GM13976 (cell line): Measurements from ENCODE around the gene CARD10.

Experiments
- DNase-seq: peaks from one replicate; pipeline ENCODE4 v3.0.0; 2012; ENCODE audit warnings: low spot score
- in situ Hi-C: fragments of 300-500 bp; cut with MboI; formaldehyde crosslinking; loops from one replicate; pipeline ENCODE4 v1.12.0; 2022; ENCODE audit warnings: low sequenced_read_pairs, mixed read lengths, inconsistent platforms; ENCODE audit not compliant: unreplicated experiment
- TF ChIP-seq, protein P1 (sequence below): IDR thresholded peaks from 2 replicates; pipeline ENCODE4 v1.5.1; 2012; ENCODE audit warnings: borderline replicate concordance, mild to moderate bottlenecking; ENCODE audit not compliant: insufficient read depth; ENCODE audit errors: extremely low read depth, missing control alignments, control extremely low read depth

The CARD10 gene, protein sequence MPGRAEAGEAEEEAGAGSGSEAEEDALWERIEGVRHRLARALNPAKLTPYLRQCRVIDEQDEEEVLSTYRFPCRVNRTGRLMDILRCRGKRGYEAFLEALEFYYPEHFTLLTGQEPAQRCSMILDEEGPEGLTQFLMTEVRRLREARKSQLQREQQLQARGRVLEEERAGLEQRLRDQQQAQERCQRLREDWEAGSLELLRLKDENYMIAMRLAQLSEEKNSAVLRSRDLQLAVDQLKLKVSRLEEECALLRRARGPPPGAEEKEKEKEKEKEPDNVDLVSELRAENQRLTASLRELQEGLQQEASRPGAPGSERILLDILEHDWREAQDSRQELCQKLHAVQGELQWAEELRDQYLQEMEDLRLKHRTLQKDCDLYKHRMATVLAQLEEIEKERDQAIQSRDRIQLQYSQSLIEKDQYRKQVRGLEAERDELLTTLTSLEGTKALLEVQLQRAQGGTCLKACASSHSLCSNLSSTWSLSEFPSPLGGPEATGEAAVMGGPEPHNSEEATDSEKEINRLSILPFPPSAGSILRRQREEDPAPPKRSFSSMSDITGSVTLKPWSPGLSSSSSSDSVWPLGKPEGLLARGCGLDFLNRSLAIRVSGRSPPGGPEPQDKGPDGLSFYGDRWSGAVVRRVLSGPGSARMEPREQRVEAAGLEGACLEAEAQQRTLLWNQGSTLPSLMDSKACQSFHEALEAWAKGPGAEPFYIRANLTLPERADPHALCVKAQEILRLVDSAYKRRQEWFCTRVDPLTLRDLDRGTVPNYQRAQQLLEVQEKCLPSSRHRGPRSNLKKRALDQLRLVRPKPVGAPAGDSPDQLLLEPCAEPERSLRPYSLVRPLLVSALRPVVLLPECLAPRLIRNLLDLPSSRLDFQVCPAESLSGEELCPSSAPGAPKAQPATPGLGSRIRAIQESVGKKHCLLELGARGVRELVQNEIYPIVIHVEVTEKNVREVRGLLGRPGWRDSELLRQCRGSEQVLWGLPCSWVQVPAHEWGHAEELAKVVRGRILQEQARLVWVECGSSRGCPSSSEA

DNA sequence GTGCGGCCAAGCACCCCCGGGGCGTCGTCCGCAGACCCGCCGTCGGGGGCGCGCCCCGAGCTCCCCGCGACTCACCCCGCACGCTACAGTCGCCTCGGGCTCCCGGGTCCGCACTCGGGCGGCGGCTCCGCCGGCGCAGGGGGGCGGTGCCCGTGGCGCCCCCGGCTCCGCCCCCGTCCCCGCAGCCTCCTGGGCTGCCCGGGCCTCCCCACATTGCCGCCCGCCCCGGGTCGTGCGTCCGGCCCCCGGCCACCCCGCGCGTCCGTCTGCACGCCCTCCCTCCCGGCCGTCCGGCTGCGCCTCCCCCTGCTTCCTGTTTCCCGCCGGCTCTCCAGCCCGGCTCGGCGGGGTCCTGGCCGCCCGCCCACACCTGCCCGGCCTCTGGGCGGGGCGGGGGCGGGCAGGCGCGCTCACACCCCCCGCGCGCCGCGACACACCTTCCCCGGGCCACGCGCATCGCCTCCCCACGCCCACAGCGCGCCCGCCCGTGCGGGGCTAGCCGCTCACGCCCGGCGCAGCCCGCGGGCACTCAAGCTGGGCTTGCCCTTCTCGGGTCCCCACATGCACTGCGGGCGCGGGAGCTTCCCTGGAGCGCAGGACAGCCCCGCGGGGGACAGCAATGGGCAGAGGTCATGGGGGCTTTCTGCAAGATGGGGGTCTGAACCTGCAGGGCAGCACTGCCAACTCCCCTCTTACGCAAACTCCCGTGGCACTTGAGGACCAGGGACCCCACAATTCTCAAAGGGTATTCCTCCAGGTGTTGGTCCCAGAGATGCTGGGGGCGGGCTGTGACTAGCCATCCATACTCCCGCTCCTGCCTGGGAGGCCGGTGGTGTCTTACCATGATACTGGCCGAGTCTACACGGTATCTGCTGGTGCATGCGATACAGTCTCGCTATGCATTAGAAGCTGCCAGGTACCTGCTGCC, at the start of gene CARD10:
Gene CARD10, minus strand, starts transcription at position 148 of the 928 bp plus-strand sequence. CDS start 215 bp downstream, outside the sequence.
- no peak for DNase-seq
- TF ChIP-seq, protein P1, sequence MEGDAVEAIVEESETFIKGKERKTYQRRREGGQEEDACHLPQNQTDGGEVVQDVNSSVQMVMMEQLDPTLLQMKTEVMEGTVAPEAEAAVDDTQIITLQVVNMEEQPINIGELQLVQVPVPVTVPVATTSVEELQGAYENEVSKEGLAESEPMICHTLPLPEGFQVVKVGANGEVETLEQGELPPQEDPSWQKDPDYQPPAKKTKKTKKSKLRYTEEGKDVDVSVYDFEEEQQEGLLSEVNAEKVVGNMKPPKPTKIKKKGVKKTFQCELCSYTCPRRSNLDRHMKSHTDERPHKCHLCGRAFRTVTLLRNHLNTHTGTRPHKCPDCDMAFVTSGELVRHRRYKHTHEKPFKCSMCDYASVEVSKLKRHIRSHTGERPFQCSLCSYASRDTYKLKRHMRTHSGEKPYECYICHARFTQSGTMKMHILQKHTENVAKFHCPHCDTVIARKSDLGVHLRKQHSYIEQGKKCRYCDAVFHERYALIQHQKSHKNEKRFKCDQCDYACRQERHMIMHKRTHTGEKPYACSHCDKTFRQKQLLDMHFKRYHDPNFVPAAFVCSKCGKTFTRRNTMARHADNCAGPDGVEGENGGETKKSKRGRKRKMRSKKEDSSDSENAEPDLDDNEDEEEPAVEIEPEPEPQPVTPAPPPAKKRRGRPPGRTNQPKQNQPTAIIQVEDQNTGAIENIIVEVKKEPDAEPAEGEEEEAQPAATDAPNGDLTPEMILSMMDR, result no peak
- in situ Hi-C loops, result no loop called here

DNA sequence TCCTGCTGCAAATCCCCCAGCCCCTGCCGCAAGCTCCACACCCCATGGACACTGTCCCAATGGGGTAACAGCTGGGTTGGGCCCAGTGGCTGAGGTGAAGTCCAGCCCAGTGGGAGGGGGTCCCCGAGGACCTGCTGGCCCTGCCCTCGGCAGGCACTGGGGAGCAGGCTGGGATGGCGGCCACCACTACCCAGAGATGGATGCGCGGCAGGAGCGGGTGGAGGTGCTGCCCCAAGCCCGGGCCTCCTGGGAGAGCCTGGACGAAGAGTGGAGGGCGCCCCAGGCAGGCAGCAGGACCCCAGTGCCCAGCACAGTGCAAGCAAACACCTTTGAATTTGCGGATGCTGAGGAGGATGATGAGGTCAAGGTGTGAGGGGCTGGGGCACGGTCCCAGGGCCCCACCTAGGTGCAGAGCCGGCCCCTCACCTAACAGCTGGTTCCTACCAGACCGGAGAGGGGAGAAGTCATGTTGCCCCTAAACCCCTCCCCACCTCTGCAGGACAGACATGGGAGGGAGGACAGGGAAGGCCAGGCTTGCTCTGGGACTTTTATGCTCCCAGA, 49.3 kb upstream of the CARD10 start:
- TF ChIP-seq, protein P1, result no peak
- in situ Hi-C loops, result no loop called here
- DNase-seq, result no peak

DNA sequence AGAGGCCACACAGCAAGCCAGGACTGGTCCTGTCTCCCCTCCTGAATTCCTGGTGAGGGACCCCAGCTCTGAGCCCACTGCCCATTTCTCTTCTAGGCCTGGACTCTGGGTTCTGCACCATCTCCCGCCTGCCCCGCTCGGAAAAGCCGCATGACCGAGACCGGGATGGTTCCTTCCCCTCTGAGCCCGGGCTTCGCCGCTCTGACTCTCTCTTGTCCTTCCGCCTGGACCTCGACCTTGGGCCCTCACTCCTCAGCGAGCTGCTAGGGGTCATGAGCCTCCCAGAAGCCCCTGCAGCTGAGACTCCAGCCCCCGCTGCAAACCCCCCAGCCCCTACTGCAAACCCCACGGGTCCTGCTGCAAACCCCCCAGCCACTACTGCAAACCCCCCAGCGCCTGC, 48.8 kb upstream of the CARD10 start:
- TF ChIP-seq, protein P1, result no peak
- in situ Hi-C loops, result no loop called here
- no peak for DNase-seq

DNA sequence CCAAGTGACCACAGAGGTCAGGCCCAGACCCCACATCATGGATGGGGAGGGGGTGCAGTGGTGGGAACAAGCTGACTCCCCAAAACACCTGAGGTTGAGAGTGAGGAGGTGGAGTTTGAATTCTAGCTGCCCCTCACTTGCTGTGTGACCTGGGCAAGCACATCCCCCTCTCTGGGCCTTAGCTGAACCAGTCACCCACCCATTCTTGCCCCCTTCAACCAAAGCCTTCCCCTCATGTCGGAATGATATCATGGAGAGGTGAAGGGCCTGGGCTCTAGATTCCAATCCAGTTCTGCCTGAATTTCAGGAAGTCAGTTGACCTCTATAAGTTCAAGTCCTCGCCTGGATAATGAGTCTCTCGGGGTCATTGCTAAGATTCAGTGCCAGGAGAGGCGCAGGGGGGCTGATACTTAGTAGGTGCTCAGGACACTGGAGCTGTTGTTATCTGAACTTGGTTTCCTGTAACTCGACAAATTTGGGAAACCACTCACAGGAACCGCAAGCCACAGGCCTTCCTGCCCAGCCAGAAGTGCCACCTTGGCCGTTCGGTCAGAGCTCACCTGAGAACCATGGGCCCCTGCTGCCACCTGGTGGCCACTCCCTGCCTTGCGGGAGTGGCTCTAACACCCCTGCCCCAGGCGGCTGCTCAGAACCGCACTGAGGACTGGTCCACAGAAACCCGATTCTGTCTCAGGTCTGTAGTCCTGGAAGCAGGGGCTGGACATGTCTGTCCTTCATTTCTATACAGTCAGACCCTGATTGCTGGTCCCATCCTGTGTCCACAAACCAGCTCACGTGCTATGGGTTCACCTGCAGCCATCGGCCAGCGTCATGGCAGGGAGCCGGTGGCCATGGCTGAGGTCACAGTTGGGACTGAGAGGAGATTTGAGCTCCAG, 47.9 kb upstream of the CARD10 start:
- peak; percentile 93 for DNase-seq
- in situ Hi-C loops, result no loop called here
- TF ChIP-seq, protein P1, result peak; percentile 88

DNA sequence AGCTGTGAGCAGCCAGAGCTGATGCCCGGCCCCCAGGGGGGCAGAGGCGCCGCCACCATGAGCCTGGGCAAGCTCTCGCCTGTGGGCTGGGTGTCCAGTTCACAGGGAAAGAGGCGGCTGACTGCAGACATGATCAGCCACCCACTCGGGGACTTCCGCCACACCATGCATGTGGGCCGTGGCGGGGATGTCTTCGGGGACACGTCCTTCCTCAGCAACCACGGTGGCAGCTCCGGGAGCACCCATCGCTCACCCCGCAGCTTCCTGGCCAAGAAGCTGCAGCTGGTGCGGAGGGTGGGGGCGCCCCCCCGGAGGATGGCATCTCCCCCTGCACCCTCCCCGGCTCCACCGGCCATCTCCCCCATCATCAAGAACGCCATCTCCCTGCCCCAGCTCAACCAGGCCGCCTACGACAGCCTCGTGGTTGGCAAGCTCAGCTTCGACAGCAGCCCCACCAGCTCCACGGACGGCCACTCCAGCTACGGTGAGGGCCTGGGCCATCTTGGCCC, 47.2 kb upstream of the CARD10 start:
- in situ Hi-C loops, result no loop called here
- DNase-seq, result peak; percentile 60
- TF ChIP-seq, protein P1, result no peak
